ENCODE results near the gene ADM.
"Not testable (repeated sequence)": the region's sequence is repeated elsewhere in the genome, so short reads cannot be mapped to it uniquely, and the experiment has no call there.

The ADM gene

GRCh38 chr11:10304495-10305261 lies at the start of gene ADM:
TSS of gene ADM (plus strand) at chr11:10305073. CDS start at chr11:10305701, 628 bp downstream.
- no peak for DNase-seq

GRCh38 chr11:10255388-10256125 lies 49.3 kb upstream of the ADM start:
- DNase-seq = no peak

GRCh38 chr11:10257478-10257877 lies 47.4 kb upstream of the ADM start:
- no peak for DNase-seq

GRCh38 chr11:10261821-10262220 lies 43.1 kb upstream of the ADM start:
- no peak for DNase-seq

- no peak for DNase-seq
These were observed 40.9 kb upstream of the ADM start for GRCh38 chr11:10263929-10264328.

GRCh38 chr11:10264716-10265115 lies 40.2 kb upstream of the ADM start:
- not testable (repeated sequence) for DNase-seq

- DNase-seq = no peak
These were observed 38.9 kb upstream of the ADM start for GRCh38 chr11:10265936-10266335.

- DNase-seq = no peak
These were observed 37.1 kb upstream of the ADM start for GRCh38 chr11:10267821-10268220.

- no peak for DNase-seq
These were observed 36.0 kb upstream of the ADM start for GRCh38 chr11:10268746-10269488.

- no peak for DNase-seq
These were observed 32.7 kb upstream of the ADM start for GRCh38 chr11:10272132-10272531.

- DNase-seq = no peak
These were observed 31.1 kb upstream of the ADM start for GRCh38 chr11:10273738-10274137.

GRCh38 chr11:10274726-10275125 lies 30.1 kb upstream of the ADM start:
- DNase-seq = no peak

GRCh38 chr11:10275714-10276113 lies 29.2 kb upstream of the ADM start:
- no peak for DNase-seq

- no peak for DNase-seq
These were observed 22.8 kb upstream of the ADM start for GRCh38 chr11:10282117-10282516.

GRCh38 chr11:10283991-10284390 lies 20.9 kb upstream of the ADM start:
- DNase-seq = no peak

- DNase-seq = no peak
These were observed 19.6 kb upstream of the ADM start for GRCh38 chr11:10285148-10285802.

- no peak for DNase-seq
These were observed 17.7 kb upstream of the ADM start for GRCh38 chr11:10287140-10287539.

GRCh38 chr11:10287766-10288715 lies 16.8 kb upstream of the ADM start:
- DNase-seq = no peak

GRCh38 chr11:10288881-10289764 lies 15.8 kb upstream of the ADM start:
- no peak for DNase-seq

GRCh38 chr11:10289765-10290380 lies 15.0 kb upstream of the ADM start:
- DNase-seq = no peak

All from NCI-H187 treated with DMSO at 0.1 percent for 48 hours (cell line).